MM.1S (cell line): ENCODE results near the gene RNGTT.

Experiments used
- EZH2 ChIP-seq: fragments of 300-600 bp; sonication (generic); optimal IDR thresholded peaks from 2 replicates; pipeline ENCODE3; 2017; ENCODE audit warnings: low read depth, mild to moderate bottlenecking, antibody characterized with exemption, low read length, mixed read lengths
- TF ChIP-seq, protein P1 (sequence below): fragments of 300-600 bp; sonication (generic); IDR thresholded peaks from 2 replicates; pipeline ENCODE4 v1.5.1; 2016; ENCODE audit warnings: antibody characterized with exemption, low read length, mixed read lengths

DNA sequence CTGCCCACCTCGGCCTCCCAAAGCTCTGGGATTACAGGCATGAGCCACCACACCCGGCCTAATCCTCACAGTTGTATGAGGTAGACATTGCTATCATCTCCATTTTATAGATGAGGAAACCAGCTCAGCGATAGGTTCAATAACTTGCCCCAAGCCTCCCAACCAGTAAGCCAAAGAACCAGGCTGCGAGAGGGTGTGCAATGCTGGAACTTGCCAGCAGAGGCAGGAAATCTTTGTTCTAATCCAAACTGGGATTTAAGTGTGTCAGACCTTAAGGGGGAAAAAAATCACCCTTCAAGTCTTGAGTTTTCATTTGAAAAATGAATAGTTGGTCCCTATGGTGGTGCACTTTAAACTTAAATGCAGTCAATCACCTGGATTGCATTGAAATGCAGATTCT lies 20.1 kb upstream of the RNGTT start:
- TF ChIP-seq, protein P1, sequence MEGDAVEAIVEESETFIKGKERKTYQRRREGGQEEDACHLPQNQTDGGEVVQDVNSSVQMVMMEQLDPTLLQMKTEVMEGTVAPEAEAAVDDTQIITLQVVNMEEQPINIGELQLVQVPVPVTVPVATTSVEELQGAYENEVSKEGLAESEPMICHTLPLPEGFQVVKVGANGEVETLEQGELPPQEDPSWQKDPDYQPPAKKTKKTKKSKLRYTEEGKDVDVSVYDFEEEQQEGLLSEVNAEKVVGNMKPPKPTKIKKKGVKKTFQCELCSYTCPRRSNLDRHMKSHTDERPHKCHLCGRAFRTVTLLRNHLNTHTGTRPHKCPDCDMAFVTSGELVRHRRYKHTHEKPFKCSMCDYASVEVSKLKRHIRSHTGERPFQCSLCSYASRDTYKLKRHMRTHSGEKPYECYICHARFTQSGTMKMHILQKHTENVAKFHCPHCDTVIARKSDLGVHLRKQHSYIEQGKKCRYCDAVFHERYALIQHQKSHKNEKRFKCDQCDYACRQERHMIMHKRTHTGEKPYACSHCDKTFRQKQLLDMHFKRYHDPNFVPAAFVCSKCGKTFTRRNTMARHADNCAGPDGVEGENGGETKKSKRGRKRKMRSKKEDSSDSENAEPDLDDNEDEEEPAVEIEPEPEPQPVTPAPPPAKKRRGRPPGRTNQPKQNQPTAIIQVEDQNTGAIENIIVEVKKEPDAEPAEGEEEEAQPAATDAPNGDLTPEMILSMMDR: peak; percentile 47
- TF ChIP-seq EZH2: no peak
